Femur (tissue), 1 donor: ENCODE data around the gene LCLAT1.
A peak's percentile ranks its signal among the peaks of the same experiment; 100 is the strongest.

ENCODE experiments used
- DNase-seq: peaks from one replicate; pipeline ENCODE4 v3.0.0-alpha.2; 2017

The LCLAT1 gene

DNA sequence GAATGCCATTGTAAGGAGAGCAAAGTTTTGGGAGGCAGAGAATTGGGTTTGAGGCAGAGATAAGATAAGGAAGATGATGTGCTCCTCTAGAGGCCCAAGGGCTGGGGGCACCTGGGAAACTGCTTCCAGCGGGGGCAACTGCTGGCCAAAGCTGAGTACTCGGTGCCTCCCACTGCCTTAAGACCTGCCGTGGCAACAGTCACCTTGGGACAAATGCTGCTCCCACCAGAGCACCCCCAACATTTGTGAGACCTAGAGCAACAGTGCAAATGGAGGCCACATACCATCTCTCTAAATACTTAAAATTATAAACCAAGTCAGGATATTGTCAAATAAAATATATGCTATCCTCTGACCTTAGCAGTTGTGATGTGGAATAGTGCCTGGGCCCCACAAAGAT is 233.1 kb downstream of the LCLAT1 start:
- DNase-seq, result no peak

DNA sequence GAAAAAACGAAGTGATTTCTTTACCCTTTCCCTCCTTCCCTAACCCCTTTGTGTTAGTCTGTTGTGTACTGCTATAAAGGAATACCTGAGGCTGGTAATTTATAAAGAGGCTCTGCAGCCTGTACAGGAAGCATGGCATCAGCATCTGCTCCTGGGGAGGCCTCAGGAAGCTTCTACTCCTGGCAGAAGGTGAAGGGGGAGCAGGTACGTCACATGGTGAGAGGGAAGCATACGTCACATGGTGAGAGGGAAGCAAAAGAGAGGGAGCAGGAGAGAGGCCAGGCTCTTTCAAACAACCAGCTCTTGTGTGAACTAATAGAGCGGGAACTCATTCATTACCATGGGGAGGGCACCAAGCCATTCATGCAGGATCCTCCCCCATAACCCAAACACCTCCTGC is 234.0 kb downstream of the LCLAT1 start:
- no peak for DNase-seq

DNA sequence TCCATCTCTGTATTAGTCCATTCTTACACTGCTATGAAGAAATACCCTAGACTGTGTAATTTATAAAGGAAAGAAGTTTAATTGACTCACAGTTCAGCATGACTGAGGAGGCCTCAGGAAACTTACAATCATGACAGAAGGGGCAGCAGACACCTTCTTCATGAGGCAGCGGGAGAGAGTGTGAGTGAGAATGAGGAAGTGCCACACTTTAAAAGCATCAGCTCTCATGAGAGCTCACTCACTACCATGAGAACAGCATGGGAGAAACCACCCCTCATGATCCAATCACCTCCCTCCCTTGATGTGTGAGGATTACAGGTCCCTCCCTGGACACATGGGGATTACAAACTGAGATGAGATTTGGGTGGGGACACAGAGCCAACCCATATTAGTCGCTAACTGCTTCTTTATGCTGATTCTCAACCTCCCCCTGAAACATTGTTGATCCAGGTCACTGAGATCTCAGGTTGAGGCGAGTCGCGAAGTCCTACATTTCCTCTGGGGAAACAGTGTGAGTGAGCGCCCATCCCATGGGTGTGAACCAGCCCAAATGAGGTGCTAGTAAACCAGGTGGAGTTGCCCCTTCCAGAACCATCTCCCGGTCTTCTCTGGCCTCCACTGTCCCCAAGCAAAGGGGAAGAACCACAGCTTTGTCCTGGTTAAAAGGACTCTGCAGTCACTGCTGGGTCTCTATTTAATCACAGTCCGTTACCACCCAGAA is 236.3 kb downstream of the LCLAT1 start:
- DNase-seq, result no peak

DNA sequence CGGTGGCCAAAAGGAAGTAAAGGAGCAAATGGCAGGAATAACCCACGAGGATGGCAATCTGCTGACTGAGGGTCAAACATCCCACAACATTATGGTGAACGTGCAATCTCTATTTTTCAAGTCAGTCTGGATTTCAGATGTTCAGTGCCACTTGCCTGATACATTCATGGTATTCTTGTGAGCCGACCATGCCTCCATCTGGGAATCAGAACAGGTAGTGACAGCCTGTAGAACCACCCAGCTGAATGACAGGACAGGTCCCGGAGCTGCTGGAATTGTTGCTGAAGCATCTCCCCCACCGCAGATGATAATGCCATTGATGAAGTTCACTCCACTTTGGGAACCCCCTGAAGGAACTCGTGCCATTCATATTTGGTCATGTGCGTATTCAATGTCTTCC is 237.0 kb downstream of the LCLAT1 start:
- DNase-seq, result no peak

DNA sequence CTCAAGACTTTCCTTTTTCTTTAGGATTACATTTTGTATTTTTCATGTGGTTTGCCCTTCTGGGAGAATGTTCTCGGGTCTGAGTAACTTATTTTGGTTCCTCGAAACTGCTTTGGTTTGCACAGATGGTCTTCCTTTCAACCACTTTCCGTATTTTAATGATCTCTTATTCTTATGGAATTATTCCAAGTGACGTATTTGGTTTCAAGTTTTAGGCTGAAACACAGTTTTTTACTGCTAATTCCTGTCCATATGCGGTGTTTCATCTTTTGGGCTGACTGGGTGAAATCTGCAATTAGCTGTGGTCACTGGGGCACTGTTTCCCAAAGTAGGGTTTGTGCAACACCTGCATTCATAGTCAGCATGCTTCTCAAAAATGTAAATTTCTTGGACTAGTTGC is 237.5 kb downstream of the LCLAT1 start:
- DNase-seq, result peak; percentile 22

DNA sequence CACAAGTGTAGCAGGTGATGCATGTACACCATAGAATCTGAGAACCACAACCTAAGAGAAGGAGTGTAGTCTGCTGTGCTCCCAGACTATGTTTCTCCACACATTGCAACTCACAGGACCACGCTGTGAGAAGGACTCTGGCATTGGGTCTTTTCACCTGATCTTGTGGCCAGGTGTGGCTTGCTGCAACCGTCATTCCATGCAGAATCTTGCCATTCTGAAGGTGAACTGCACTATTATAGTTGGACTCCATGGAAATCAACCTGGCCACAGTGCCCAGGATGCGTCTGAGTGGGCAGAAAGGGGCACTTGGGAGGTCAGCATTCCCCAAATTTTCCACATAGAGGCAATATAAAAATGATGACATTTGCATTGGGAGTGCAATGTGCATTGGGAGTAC is 237.9 kb downstream of the LCLAT1 start:
- no peak for DNase-seq

DNA sequence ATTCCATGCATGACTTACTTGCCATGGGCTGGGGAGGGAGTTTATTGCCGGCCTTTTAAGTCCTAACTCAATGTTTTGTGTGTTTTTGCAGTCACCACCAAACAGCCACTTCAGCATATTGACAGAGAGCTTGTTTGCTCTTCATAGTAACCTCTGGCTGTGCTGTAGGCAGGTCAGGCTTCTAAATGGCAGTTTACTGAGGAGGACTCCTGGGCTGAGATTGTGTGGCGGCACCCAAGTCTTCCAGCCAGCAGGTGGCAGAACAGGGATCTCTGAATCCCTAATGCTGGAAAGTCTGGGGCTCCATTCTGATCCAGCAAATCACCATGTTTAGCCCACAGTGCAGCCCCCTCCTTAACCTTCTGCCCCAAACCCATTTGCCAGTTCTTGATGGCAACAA is 239.0 kb downstream of the LCLAT1 start:
- peak; percentile 14 for DNase-seq

DNA sequence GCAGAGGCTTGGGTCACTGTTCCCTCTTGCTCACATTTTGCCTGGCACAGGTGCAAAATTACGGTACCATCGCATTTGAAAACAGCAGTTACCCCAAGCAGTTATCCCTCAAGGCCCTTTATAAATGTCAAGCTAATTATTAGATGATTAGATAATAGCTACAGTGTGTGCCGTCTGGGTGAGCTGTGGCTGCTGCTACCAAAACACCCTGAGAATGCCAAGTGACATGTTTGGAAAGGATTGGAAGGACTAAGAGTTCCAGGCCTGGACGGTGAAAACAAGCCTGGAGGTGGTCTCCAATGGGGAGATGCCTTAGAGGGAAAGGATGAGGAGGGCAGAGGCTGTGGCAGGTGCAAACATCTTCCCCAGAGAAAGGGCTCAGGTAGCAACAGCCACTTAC is 239.6 kb downstream of the LCLAT1 start:
- no peak for DNase-seq

DNA sequence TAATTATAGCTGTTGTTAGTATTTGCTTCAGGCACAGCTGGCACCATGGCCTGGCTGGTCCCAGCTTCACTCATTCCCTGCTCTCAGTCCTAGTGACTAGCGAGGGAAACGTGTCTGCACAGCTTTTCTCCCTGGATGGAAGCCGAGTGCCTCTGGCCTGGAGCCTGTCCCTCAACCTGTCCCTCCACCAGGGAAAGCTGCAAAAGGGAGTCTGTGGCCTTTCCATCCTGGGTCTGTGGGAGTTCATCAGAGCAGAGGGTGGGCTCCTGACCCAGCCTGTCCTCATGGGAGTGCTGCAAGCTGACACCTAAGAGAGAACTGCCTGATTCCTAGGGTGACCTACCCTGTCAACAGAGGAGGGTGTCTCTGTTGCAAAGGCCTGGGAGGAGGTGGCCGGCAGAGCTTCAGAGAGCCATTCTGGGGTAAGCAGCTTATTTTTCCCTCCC is 241.9 kb downstream of the LCLAT1 start:
- peak; percentile 55 for DNase-seq

DNA sequence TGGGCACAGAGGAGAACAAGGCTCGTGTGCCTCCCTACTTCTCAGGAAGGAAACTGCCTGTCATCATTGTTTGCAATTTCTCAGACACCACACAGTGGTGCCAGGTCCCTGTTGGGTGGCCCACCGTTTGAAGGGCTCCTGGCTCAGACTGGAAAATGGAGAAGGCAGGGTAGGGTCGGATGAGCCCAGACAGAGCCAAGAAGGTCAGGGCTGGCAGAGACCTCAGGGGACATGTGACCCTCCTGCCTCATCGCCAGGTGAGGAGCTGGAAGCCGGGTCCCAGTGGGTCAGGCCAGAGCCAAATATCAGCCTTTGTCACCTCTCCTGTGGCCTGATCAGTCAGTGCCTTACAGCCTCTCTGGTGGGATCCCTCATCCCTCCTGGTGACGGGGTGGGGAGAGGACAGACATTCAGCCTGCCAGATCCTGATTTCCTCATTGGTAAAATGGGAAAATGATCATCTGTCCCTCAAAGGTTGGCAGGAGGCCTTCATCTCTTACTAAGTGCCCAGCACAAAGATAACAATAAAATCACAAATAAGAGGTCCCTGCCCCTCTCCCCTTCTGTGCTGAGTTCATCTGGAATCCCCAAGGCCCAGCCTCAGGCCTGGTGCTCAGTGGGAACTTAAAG is 242.6 kb downstream of the LCLAT1 start:
- DNase-seq, result no peak

DNA sequence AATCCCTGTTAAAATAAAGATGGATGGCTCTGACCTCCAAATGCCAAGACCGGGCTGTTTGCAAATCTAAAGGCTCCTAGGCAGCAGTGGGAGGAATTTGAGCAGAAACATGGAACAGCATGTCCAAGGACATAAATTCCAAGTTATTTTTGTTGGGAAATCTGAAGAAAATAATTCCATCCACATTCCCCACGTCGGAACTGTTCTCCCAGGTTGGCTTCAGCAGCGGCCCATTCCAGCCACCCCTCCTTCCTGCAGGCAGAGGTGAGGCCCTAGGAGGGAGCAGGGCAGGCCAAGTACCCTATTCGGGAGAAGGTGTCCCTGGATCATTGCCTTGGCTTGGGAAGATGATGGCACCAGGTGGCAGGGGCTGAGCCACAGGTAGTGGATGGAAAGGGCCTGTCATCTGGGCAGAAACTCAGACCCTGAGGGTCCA is 243.1 kb downstream of the LCLAT1 start:
- no peak for DNase-seq

DNA sequence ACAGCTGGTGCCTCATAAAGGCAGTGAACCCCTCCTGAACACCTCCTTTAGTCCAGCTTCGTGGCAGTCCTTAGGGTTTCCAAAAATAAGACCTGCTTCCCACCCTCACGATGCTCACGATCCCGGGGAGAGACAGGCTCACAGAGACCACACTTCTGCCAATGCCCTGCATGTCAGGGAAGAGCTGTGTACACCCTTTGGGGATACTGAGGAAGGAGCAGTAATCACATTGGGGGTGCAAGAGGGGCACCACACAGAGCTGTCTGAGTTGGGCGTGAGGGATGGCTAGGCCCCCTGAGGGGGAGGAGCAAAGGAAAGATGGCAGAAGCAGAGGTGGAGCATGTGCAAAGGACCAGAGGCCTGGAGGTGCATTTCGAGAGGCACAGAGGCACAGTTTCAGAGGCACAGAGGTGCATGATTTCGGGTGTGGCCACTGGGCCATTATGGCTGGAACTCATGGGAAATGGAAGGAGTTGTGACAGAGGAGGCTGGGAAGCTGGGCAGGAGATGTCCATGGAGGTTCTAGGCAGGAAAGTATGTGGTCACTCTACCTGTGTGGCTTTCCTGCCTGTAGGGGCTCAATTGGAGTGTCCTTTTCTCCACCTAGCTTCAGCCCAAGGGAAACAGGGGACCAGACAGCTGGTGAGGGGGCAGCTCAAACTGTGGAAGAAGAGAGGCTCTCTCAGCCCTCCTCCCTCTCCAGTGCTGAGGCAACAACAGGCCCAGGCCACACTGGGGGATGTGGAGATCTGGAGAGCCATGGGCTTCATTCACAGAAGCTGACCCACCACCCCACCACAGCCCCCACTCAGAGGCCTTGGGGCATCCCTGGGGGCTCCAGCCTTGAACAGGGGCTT is 244.3 kb downstream of the LCLAT1 start:
- DNase-seq, result no peak

DNA sequence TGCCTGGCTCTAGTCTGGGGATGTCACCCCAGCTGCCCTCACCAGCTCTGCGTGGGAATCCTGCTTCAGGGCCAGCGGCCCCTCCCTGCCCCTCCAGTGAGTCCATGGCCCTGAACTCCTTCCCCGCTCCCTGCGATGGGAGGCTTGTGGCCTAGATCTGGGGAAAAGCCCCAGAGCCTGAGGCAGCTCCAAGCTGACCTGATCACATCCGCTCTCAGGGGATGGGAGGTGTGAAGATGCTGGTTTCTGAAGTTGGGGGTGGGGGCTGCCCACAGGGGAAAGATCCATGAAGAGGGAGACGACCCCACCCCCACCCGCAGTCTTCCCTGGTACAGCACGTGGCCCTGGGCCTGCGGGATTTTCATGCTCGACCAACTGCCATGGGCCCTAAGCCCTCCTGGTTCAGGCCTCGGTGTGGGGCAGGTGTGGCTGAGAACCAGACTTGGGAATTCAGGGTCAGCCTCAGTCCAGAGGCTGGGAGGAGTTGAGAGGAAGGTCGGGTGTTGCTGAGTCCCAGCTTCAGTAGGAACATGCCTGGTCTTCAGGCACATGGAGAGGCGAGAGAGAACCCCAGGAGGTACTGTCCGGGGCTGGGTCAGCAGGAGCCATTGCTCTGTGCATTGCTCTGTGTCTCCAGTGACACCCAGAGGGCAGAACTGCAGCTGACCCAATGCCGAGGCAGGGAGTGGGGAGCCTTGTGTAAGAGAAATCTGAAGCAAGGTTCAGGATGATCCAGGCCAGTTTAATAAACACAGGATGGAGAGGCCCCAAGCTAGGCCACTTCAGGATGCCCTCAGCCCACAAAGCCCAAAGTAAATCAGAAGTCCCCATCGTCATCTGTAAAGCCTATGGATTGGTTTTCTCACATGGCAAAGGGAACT is 245.1 kb downstream of the LCLAT1 start:
- DNase-seq, result no peak

DNA sequence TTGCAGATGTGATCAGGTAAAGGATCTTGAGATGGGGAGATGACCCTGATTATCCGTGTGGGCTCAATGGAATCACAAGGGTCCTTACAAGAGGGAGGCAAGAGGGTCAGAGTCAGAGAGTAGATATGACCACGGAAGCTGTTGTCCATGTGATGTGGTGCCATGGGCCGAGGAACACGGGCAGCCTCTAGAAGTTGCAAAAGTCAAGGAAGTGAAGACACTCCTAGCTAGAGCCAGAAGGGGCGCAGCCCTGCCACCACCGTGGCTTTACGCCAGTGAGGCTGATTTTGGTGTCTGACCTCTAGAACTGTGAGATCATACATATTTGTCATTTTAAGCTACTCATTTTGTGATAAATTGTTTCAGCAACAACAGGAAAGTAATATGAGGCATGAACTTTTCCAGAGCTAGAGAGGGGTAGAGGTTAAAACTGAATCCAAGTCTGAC is 245.8 kb downstream of the LCLAT1 start:
- no peak for DNase-seq
